ENCODE measurements around the gene CTSE. TPM values are rescaled to one million over a fixed set of nuclear protein-coding genes. Genes with fewer than 3 reads are reported as not detected.

The CTSE gene
- total and polyA plus RNA-seq, 2 of the 8 experiments (the other 6 are each of a cell fraction or from before 2014, with no cell fraction given) = 0.03 TPM; not detected in 1

DNA sequence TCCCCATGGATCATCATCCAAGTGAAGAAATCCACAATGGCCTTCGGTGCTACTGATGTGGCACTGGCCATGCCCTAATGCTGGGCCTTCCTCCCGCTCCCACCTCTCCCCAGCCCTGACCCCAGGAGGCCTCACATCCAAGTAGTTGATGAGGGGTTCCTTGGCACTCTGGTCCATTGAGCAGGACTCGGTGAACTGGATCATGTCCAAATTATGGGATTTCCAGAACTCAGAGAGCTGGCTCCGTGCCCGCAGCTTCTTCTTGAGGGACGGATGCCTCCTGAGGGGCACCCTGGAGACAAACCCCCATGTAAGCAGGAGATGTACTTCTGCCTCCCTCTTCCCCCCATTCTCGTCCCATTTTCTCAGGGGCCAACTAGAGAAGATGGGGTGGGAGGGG is 929 bp downstream of the CTSE start:
- Histone ChIP-seq H3K14ac (ENCODE audit: insufficient read length) (no peak overlapping the region), H3K27me3 (replicated peaks in 1 of 4; ENCODE audit: control insufficient read depth in 3 of 4, extremely low read depth in 1 of 4, insufficient read depth in 3 of 4, low read length in 3 of 4) (no peaks in the 10 kb centered on the region; a peak in 1 of 7 replicates), H4K8ac (ENCODE audit: extremely low read depth, insufficient read depth, low read length) (no peak overlapping the region), H2AFZ (ENCODE audit: low read length) (no peak overlapping the region), H3K9ac (replicated peaks in 1 of 4; ENCODE audit: extremely low read depth in 1 of 4, low read depth in 3 of 4, low read length in 3 of 4) (no peak overlapping the region), H3K79me1 (ENCODE audit: low read depth, low read length) (no peaks in the 10 kb centered on the region), H2BK12ac (ENCODE audit: low read depth, low read length) (no peak overlapping the region), H3K18ac (ENCODE audit: extremely low read depth, low read length) (no peak overlapping the region), H4K91ac (replicated peaks; ENCODE audit: insufficient read length, low read length) (no peak overlapping the region), H3K56ac (replicated peaks; ENCODE audit: insufficient read length, low read depth, low read length) (no peak overlapping the region), H2BK120ac (replicated peaks; ENCODE audit: low read depth, low read length) (no peak overlapping the region), H3K9me3 (ENCODE audit: insufficient read depth in 2 of 2, low read depth in 1 of 2, low read length in 1 of 2) (no peaks in the 10 kb centered on the region), H3K4me2 (ENCODE audit: insufficient read depth in 1 of 2, low read depth in 2 of 2, low read length in 2 of 2) (no peak overlapping the region), H3K4ac (replicated peaks; ENCODE audit: insufficient read length, low read depth, low read length) (no peak overlapping the region), H3K79me2 (ENCODE audit: control insufficient read depth in 1 of 2, insufficient read depth in 2 of 2, low read length in 2 of 2) (no peaks in the 10 kb centered on the region), H3K4me1 (replicated peaks in 1 of 4; ENCODE audit: control insufficient read depth in 3 of 4, insufficient read depth in 4 of 4, low read length in 3 of 4) (no peaks in the 10 kb centered on the region), H3K27ac (ENCODE audit: low read depth, low read length) (no peak overlapping the region), H3K4me3 (ENCODE audit: extremely low read depth in 1 of 4, insufficient read depth in 2 of 4, low read depth in 3 of 4, low read length in 4 of 4) (no peak overlapping the region), H2BK15ac (ENCODE audit: low read length) (no peak overlapping the region), H2AK5ac (ENCODE audit: low read depth, low read length) (no peak overlapping the region), H4K20me1 (replicated peaks in 1 of 2; ENCODE audit: control insufficient read depth in 1 of 2, insufficient read depth in 2 of 2, low read length in 2 of 2) (no peaks in the 10 kb centered on the region), H2BK5ac (ENCODE audit: low read depth, low read length) (no peak overlapping the region), H2BK20ac (ENCODE audit: low read length) (no peak overlapping the region), H3K36me3 (ENCODE audit: control insufficient read depth in 2 of 4, insufficient read depth in 4 of 4, low read length in 3 of 4) (no peaks in the 10 kb centered on the region), H4K5ac (ENCODE audit: insufficient read length, low read depth, low read length) (no peak overlapping the region), H3K23me2 (ENCODE audit: low read depth, low read length) (no peaks in the 10 kb centered on the region), H3K23ac (ENCODE audit: insufficient read length) (no peak overlapping the region)
- FAIRE-seq (no peak), DNase-seq (ENCODE audit: low read depth in 1 of 2, low spot score in 2 of 2) (no peak)
- 70% methylated on average over 7 of the region's 7 CpGs; no CpG with 5 or more reads in 1 of the 2 experiments for WGBS, 2 experiments (ENCODE audit: extremely low coverage in 1 of 2, insufficient coverage in 1 of 2, insufficient read length in 1 of 2, insufficient replicate concordance in 2 of 2, low coverage in 1 of 2, low lambda C conversion rate in 2 of 2, missing lambda C conversion rate in 1 of 2)
- CTCF ChIA-PET (ENCODE audit: partially characterized antibody) = interaction anchor here (1.0 kb wide), 1 partner anchor 9 kb away, joined by 3 read pairs; no protein-coding TSS in a partner anchor
- TF ChIP-seq, protein P1, sequence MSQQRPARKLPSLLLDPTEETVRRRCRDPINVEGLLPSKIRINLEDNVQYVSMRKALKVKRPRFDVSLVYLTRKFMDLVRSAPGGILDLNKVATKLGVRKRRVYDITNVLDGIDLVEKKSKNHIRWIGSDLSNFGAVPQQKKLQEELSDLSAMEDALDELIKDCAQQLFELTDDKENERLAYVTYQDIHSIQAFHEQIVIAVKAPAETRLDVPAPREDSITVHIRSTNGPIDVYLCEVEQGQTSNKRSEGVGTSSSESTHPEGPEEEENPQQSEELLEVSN (IDR thresholded peaks at IDR 0.05) = no peak
- no peak for TF ChIP-seq ASH2L (IDR thresholded peaks at IDR 0.05; ENCODE audit: low read length)
- no peak for TF ChIP-seq TBP (IDR thresholded peaks at IDR 0.05; ENCODE audit: low read depth, low read length)
- no peak for TF ChIP-seq EP300 (IDR thresholded peaks at IDR 0.05; ENCODE audit: borderline replicate concordance in 1 of 2, low read depth in 2 of 2, low read length in 2 of 2)
- TF ChIP-seq BCL11A (IDR thresholded peaks at IDR 0.05; ENCODE audit: low read depth in 2 of 2, low read length in 2 of 2) = no peak
- POLR2A ChIA-PET (ENCODE audit: partially characterized antibody) = no interaction called here

Measured in H1 (cell line).